Ishikawa (cell line): Measurements from ENCODE around the gene USP40.

ENCODE experiments used
- CEBPB ChIP-seq: IDR thresholded peaks from 2 replicates; pipeline ENCODE4 v1.6.1; 2012
- CREB1 ChIP-seq: IDR thresholded peaks from 2 replicates; pipeline ENCODE4 v1.6.1; 2012; ENCODE audit warnings: low read depth
- EGR1 ChIP-seq: IDR thresholded peaks from 2 replicates; pipeline ENCODE4 v1.6.1; 2012
- MAX ChIP-seq: IDR thresholded peaks from 2 replicates; pipeline ENCODE4 v1.6.1; 2012
- RAD21 ChIP-seq: IDR thresholded peaks from 2 replicates; pipeline ENCODE4 v1.6.1; 2012; ENCODE audit warnings: low read depth
- REST ChIP-seq: IDR thresholded peaks from 2 replicates; pipeline ENCODE4 v1.6.1; 2012; ENCODE audit warnings: low read depth, mild to moderate bottlenecking
- TAF1 ChIP-seq: IDR thresholded peaks from 2 replicates; pipeline ENCODE4 v1.6.1; 2012; ENCODE audit warnings: low read depth, mild to moderate bottlenecking
- TCF12 ChIP-seq: IDR thresholded peaks from 2 replicates; pipeline ENCODE4 v1.6.1; 2012; ENCODE audit warnings: low read depth
- TEAD4 ChIP-seq: IDR thresholded peaks from 2 replicates; pipeline ENCODE4 v1.6.1; 2012
- ZBTB7A ChIP-seq: IDR thresholded peaks from 2 replicates; pipeline ENCODE4 v1.6.1; 2012; ENCODE audit warnings: low read depth
- TF ChIP-seq, protein P1 (sequence below): IDR thresholded peaks from 2 replicates; pipeline ENCODE4 v1.6.1; 2012

- TF ChIP-seq EGR1: no peak
- TF ChIP-seq REST: no peak
- TF ChIP-seq TCF12: no peak
- TF ChIP-seq CREB1: no peak
- TF ChIP-seq CEBPB: no peak
- TF ChIP-seq, protein P1, sequence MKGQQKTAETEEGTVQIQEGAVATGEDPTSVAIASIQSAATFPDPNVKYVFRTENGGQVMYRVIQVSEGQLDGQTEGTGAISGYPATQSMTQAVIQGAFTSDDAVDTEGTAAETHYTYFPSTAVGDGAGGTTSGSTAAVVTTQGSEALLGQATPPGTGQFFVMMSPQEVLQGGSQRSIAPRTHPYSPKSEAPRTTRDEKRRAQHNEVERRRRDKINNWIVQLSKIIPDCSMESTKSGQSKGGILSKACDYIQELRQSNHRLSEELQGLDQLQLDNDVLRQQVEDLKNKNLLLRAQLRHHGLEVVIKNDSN: no peak
- no peak for TF ChIP-seq TAF1
- TF ChIP-seq ZBTB7A: no peak
- no peak for TF ChIP-seq TEAD4
- TF ChIP-seq MAX: no peak
- TF ChIP-seq RAD21: no peak
These were observed 97.1 kb downstream of the USP40 start for GRCh38 chr2:233469261-233470010.
